ENCODE results near the gene PEF1.

Gene PEF1

GRCh38 chr1:31581821-31582810 is 62.6 kb downstream of the PEF1 start:
- no peak for DNase-seq

GRCh38 chr1:31580891-31581603 is 63.6 kb downstream of the PEF1 start:
- no peak for DNase-seq

- no peak for DNase-seq
Measured at GRCh38 chr1:31580513-31580870, 64.2 kb downstream of the PEF1 start.

Measured in HCEC 1CT (cell line).